Measurements from ENCODE around the gene CYP4F22. TPM values are rescaled to one million over a fixed set of nuclear protein-coding genes. Genes with fewer than 3 reads are reported as not detected.

CYP4F22 gene
- total and polyA plus RNA-seq, 2 of the 8 experiments (the other 6 are each of a cell fraction or from before 2014, with no cell fraction given), result not detected

- no peaks in the 10 kb centered on the region for H4K20me1 ChIP-seq (replicated peaks in 1 of 2; ENCODE audit: control insufficient read depth in 1 of 2, insufficient read depth in 2 of 2, low read length in 2 of 2)
- no peaks in the 10 kb centered on the region for H3K79me2 ChIP-seq (ENCODE audit: control insufficient read depth in 1 of 2, insufficient read depth in 2 of 2, low read length in 2 of 2)
- ChIA-PET POLR2A (ENCODE audit: partially characterized antibody) (no interaction called here), CTCF (ENCODE audit: partially characterized antibody) (interaction anchor here (1.1 to 1.6 kb wide), 2 partner anchors 11 to 13 kb away, joined by 3 to 4 read pairs; no protein-coding TSS in a partner anchor)
- H4K8ac ChIP-seq (ENCODE audit: extremely low read depth, insufficient read depth, low read length), result no peak overlapping the region
- H3K27ac ChIP-seq (ENCODE audit: low read depth, low read length), result no peak overlapping the region
- H2AK5ac ChIP-seq (ENCODE audit: low read depth, low read length), result no peak overlapping the region
- H3K14ac ChIP-seq (ENCODE audit: insufficient read length), result no peak overlapping the region
- H3K18ac ChIP-seq (ENCODE audit: extremely low read depth, low read length), result no peak overlapping the region
- H3K4me1 ChIP-seq (replicated peaks in 1 of 4; ENCODE audit: control insufficient read depth in 3 of 4, insufficient read depth in 4 of 4, low read length in 3 of 4), result no peaks in the 10 kb centered on the region
- no peak overlapping the region for H3K4me3 ChIP-seq (ENCODE audit: extremely low read depth in 1 of 4, insufficient read depth in 2 of 4, low read depth in 3 of 4, low read length in 4 of 4)
- H2BK120ac ChIP-seq (replicated peaks; ENCODE audit: low read depth, low read length), result no peak overlapping the region
- H3K36me3 ChIP-seq (ENCODE audit: control insufficient read depth in 2 of 4, insufficient read depth in 4 of 4, low read length in 3 of 4), result no peaks in the 10 kb centered on the region
- H4K5ac ChIP-seq (ENCODE audit: insufficient read length, low read depth, low read length), result no peak overlapping the region
- no peaks in the 10 kb centered on the region for H3K79me1 ChIP-seq (ENCODE audit: low read depth, low read length)
- H4K91ac ChIP-seq (replicated peaks; ENCODE audit: insufficient read length, low read length), result no peak overlapping the region
- FAIRE-seq (no peak), DNase-seq (ENCODE audit: low read depth in 1 of 2, low spot score in 2 of 2) (no peak)
- H3K9ac ChIP-seq (replicated peaks in 1 of 4; ENCODE audit: extremely low read depth in 1 of 4, low read depth in 3 of 4, low read length in 3 of 4), result no peak overlapping the region
- no peak overlapping the region for H2BK20ac ChIP-seq (ENCODE audit: low read length)
- peaks cover 40 to 69% of the 10 kb centered on the region in 2 experiments for H3K9me3 ChIP-seq (ENCODE audit: insufficient read depth in 2 of 2, low read depth in 1 of 2, low read length in 1 of 2)
- no peaks in the 10 kb centered on the region; the same call in 1 of the 2 replicates for H3K23me2 ChIP-seq (ENCODE audit: low read depth, low read length)
- H2BK12ac ChIP-seq (ENCODE audit: low read depth, low read length), result no peak overlapping the region
- no peaks in the 10 kb centered on the region for H3K27me3 ChIP-seq (replicated peaks in 1 of 4; ENCODE audit: control insufficient read depth in 3 of 4, extremely low read depth in 1 of 4, insufficient read depth in 3 of 4, low read length in 3 of 4)
- H2BK15ac ChIP-seq (ENCODE audit: low read length), result no peak overlapping the region
- H3K56ac ChIP-seq (replicated peaks; ENCODE audit: insufficient read length, low read depth, low read length), result no peak overlapping the region
- H3K4me2 ChIP-seq (ENCODE audit: insufficient read depth in 1 of 2, low read depth in 2 of 2, low read length in 2 of 2), result no peak overlapping the region
- H2BK5ac ChIP-seq (ENCODE audit: low read depth, low read length), result no peak overlapping the region
- H2AFZ ChIP-seq (ENCODE audit: low read length), result no peak overlapping the region
- no peak overlapping the region for H3K23ac ChIP-seq (ENCODE audit: insufficient read length)
- H3K4ac ChIP-seq (replicated peaks; ENCODE audit: insufficient read length, low read depth, low read length), result no peak overlapping the region
- no peak for TF ChIP-seq JUND (IDR thresholded peaks at IDR 0.05; ENCODE audit: low read length)
- no peak for TF ChIP-seq ZNF274 (IDR thresholded peaks at IDR 0.05; ENCODE audit: borderline replicate concordance, extremely low read depth, low read length)
- no peak for TF ChIP-seq SAP30 (IDR thresholded peaks at IDR 0.05; ENCODE audit: insufficient read depth, insufficient replicate concordance, low read length)
- no peak for TF ChIP-seq TAF7 (optimal IDR thresholded peaks at IDR 0.05; ENCODE audit: borderline replicate concordance, low read depth, low read length)
- TF ChIP-seq CEBPB (IDR thresholded peaks at IDR 0.05; ENCODE audit: low read depth, low read length), result no peak
- TF ChIP-seq ASH2L (IDR thresholded peaks at IDR 0.05; ENCODE audit: low read length), result no peak
- no peak for TF ChIP-seq HDAC6 (IDR thresholded peaks at IDR 0.05; ENCODE audit: low read depth, low read length)
- no peak for TF ChIP-seq SRF (IDR thresholded peaks at IDR 0.05; ENCODE audit: low read depth, low read length)
- TF ChIP-seq POLR2AphosphoS5 (IDR thresholded peaks at IDR 0.05; ENCODE audit: low read depth, low read length), result no peak
- TF ChIP-seq EZH2 (IDR thresholded peaks at IDR 0.05; ENCODE audit: low read depth, low read length, severe bottlenecking), result no peak
- TF ChIP-seq TCF12 (IDR thresholded peaks at IDR 0.05; ENCODE audit: low read depth, low read length), result no peak
- TF ChIP-seq, protein P1, sequence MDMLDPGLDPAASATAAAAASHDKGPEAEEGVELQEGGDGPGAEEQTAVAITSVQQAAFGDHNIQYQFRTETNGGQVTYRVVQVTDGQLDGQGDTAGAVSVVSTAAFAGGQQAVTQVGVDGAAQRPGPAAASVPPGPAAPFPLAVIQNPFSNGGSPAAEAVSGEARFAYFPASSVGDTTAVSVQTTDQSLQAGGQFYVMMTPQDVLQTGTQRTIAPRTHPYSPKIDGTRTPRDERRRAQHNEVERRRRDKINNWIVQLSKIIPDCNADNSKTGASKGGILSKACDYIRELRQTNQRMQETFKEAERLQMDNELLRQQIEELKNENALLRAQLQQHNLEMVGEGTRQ (IDR thresholded peaks at IDR 0.05; ENCODE audit: low read length), result no peak
- no peak for TF ChIP-seq TBP (IDR thresholded peaks at IDR 0.05; ENCODE audit: low read depth, low read length)
- no peak for TF ChIP-seq SIN3A (conservative IDR thresholded peaks at IDR 0.05 in 1 of 2, IDR thresholded peaks at IDR 0.05 in 1 of 2; ENCODE audit: low read depth in 1 of 2, low read length in 2 of 2)
- no peak for TF ChIP-seq SIX5 (IDR thresholded peaks at IDR 0.05; ENCODE audit: low read depth, low read length)
- TF ChIP-seq BACH1 (IDR thresholded peaks at IDR 0.05; ENCODE audit: low read length), result no peak
Observed at GRCh38 chr19:15544283-15544682, 36.0 kb downstream of the CYP4F22 start.
